Natural killer cell treated with Interleukin-12 subunit alpha and Interleukin-12 subunit beta and Interleukin-15 and Interleukin-18, amount 100 ng/mL, for 72 hours (primary cell): ENCODE data around the gene RTL10. TPM values are rescaled to one million over a fixed set of nuclear protein-coding genes. Genes with fewer than 3 reads are reported as not detected.

ENCODE experiments used
- ATAC-seq, 2 donors: fragments of 150-1000 bp; cut with Tn5 transposase in 1 of 2; sonication (Bioruptor Pico), chemical (Tn5 transposase) in 1 of 2; 2 replicates each; pipeline ENCODE4 v1.10.0; 2021
- DNase-seq: peaks from one replicate; pipeline ENCODE4 v3.0.0; 2022; ENCODE audit warnings: low spot score
- H3K27ac Mint-ChIP-seq, 2 donors: 1 replicate in 1 of 2; 2 replicates in 1 of 2; pipeline ENCODE4 v1.8.0; 2022; ENCODE audit warnings: mixed read lengths in 2 of 2, mild to moderate bottlenecking in 1 of 2, moderate library complexity in 1 of 2
- H3K27me3 Mint-ChIP-seq, 2 donors: 1 replicate in 1 of 2; 2 replicates in 1 of 2; pipeline ENCODE4 v1.8.0; 2022; ENCODE audit warnings: mixed read lengths in 2 of 2
- H3K36me3 Mint-ChIP-seq: one replicate; pipeline ENCODE4 v1.8.0; 2022; ENCODE audit warnings: mixed read lengths
- H3K4me1 Mint-ChIP-seq, 2 donors: 1 replicate in 1 of 2; 2 replicates in 1 of 2; pipeline ENCODE4 v1.8.0; 2022; ENCODE audit warnings: low read depth in 2 of 2, mixed read lengths in 2 of 2, mild to moderate bottlenecking in 1 of 2
- H3K4me3 Mint-ChIP-seq: one replicate; pipeline ENCODE4 v1.8.0; 2022; ENCODE audit warnings: mixed read lengths
- H3K9me3 Mint-ChIP-seq: 2 replicates; pipeline ENCODE4 v1.8.0; 2022; ENCODE audit warnings: mixed read lengths
- total RNA-seq, 2 donors: library from RNA; stranded (reverse); gene quantifications; one replicate each; pipeline ENCODE4 v1.2.3, GENCODE V29; 2022

RTL10 gene
- total RNA-seq, 2 donors from 2014 or later = 11.2 to 26.3 TPM

DNA sequence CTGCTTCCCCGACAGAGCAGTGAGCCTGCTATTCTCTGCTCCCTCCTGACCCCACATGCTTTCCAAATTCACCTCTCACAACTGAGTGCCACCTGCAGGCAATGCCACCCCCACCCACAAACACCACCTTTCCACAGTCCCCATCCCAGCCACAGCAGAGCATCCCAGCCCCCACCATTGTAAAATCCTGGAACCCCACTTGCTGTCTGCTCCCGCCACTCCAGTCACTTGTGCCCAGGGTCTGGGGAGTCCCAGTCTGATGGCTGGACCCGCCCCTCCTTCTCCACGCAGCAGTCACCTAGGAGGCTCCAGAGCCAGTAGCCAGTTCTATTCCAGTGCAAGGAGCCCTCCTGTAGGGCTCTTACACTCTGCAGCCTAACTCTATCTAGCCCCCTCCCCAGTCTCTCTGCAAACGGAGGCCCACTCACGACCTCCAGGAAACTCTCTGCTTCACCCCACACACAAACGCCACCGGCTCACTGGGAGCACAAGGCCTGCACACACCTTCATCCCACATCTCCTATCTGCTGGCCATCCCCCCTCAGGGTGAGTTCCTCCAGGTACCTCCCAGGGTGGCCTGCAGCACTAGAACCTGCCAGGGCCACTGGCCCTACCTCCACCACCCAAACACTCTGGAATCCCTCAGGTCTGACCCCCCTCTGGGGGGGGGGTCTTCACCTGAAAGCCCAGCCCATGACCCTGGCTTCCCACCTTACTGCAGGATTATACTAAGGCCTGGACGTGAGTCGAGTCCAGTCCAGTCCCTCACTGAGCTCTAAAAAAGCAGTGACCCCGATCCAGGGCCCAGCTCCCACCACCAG, 1.4 kb downstream of the RTL10 start:
- DNase-seq (no peak), ATAC-seq (no peak)
- no peaks in the 10 kb centered on the region for H3K36me3 Mint-ChIP-seq
- H3K27me3 Mint-ChIP-seq = no peaks in the 10 kb centered on the region
- peak overlapping the region; percentile 97 for H3K4me3 Mint-ChIP-seq
- H3K9me3 Mint-ChIP-seq = no peaks in the 10 kb centered on the region
- peaks cover 28 to 31% of the 10 kb centered on the region in 2 donors for H3K4me1 Mint-ChIP-seq
- H3K27ac Mint-ChIP-seq = peak overlapping the region in 1 of 2 donors; percentile 89

DNA sequence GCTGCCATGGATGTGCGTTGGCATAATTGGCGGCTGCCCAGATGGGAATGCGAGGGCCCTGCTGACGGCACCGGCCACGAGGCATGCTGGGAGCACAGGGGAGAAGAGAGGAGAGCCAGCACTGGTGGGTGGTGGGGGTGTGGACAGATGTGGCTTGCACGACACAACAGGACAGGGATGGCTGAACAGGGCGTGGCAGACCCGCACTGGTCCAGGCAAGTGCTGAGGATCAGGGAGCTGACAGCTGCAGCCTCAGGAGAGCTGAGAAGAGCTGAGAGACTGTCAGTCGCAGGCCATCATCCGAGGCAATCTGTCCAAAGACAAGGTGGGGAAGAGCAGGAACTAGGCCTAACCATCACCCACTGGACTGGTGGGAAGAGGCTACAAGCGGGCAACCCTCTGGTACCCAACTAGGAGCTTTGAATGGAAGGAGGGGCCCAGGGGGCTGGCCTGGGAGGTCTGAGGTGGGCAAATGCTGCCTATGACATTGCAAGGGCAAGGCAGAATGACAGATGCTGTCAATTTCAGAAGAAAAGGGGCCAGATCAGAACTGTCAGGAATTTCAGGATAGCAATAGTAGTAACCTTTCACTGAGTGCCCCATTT, 2.4 kb downstream of the RTL10 start:
- DNase-seq (no peak), ATAC-seq (no peak)
- peak overlapping the region in 1 of 2 donors; percentile 89 for H3K27ac Mint-ChIP-seq
- H3K27me3 Mint-ChIP-seq = no peaks in the 10 kb centered on the region
- H3K9me3 Mint-ChIP-seq = no peaks in the 10 kb centered on the region
- peaks cover 28 to 31% of the 10 kb centered on the region in 2 donors for H3K4me1 Mint-ChIP-seq
- peak overlapping the region; percentile 97 for H3K4me3 Mint-ChIP-seq
- no peaks in the 10 kb centered on the region for H3K36me3 Mint-ChIP-seq

DNA sequence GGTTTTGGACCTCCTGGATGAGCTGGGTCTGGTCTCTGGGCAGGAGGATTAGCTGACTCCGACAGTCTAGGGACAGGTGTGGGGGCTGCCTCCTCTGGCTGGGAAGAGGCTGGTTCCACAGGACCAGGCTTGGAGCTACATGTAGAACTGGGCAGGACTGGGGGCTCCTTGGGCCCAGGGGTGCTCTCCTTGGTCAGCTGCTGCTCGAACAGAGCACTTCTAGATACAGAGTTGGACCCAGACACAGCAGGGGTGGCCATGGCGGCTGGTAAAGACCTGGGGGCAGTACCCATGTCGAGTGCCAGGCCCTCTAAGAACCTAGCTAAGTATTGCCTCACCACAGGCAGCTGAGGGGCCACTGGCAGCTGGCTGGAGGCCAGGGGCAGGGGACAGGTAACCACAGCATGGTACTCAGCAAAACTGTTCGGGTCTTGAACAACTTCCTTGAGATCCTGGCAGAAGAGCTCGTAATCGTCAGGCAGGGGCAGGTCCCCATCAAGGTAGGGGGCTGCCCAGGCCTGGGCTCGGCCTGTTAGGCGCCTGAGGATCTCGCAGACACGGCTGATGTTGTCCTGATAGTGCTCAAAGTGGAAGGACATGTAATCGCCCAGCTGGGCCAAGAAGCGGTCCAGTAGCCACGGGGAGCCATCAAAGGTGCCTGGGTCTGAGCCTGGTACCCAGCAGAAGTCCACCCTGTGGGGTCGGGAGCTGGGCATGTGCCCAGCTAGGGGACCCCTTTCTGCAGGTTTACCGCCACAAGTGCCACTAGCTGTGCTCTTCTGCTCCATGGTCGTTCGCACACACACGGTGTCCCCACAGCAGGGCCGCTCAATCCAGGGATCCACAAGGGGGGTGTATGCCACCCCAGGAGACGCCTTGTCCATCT, 3.1 kb downstream of the RTL10 start:
- H3K4me3 Mint-ChIP-seq = peak overlapping the region; percentile 97

DNA sequence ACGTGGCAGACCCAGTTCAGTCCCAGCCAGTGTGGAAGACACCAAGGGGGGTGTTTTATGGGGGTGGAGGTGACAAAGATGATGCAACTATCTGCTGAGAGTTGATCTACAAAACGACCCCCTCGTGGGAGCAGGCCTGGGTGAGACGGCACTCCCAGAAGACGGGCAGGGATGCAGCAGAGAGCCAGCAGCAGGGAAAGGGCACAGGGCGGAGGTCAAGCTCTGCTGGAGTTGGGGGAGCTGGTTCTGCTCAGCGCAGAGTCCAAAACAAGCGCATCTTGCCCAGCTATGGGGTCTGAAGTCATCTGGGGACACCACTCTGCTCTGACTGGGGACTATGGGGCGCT, 3.9 kb downstream of the RTL10 start:
- ATAC-seq = no peak
- no peak for DNase-seq
- H3K27ac Mint-ChIP-seq = no peak overlapping the region
- H3K36me3 Mint-ChIP-seq = no peaks in the 10 kb centered on the region
- H3K4me3 Mint-ChIP-seq = no peak overlapping the region
- no peaks in the 10 kb centered on the region for H3K27me3 Mint-ChIP-seq
- H3K9me3 Mint-ChIP-seq = no peaks in the 10 kb centered on the region
- peaks cover 26% of the 10 kb centered on the region in 2 donors for H3K4me1 Mint-ChIP-seq

More for the DNA sequence above, 3.1 kb downstream of the RTL10 start:
- Mint-ChIP-seq H3K27me3 (no peaks in the 10 kb centered on the region), H3K4me1 (peaks cover 28 to 31% of the 10 kb centered on the region in 2 donors), H3K9me3 (no peaks in the 10 kb centered on the region), H3K36me3 (no peaks in the 10 kb centered on the region), H3K27ac (no peak overlapping the region)
- no peak for ATAC-seq
- DNase-seq = no peak

DNA sequence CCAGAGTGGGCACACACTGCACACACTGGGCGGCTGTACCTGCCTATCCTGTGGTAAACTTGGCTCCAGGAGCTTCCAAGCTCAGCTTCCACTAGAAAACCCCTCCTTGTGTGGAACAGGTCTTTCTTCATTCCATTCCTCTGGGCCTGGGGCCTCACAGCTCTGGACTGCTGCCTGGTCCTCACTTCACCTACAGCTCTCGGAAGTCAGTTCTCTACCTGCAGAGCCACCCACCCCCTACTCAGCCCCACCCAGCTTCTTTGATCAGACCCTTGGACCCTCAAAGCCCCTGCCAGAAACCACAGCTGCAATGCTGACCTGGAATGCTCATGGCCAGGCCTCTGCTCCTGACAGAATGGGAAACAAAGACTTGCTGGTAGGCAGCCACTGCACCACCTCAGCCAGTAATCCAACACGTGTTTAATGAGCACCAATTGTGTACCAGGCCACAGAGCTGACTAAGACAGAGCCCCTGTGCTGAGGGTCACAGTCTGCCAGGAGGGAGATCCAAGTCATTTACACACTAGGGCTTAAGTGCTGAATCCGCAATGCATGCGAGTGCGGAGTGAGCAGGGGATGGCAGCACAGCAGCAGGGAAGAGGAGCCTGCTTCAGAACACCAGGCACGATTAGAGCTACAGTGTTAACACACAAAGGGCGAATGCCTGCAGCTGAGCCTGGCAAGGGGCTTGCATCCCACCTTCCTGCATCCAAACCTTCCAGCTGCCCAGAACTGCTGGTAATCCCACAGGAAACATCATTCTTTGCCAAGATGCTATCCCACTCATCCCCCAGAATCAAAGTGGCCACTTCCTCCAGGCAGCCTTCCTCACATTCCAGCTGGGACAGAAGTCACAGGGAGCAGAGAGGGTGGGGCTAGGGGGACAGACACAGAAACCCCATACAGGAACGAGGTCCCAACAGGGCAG, 4.6 kb downstream of the RTL10 start:
- Mint-ChIP-seq H3K9me3 (no peaks in the 10 kb centered on the region), H3K4me3 (no peak overlapping the region), H3K27ac (no peak overlapping the region), H3K27me3 (no peaks in the 10 kb centered on the region), H3K4me1 (peaks cover 25 to 28% of the 10 kb centered on the region in 2 donors), H3K36me3 (no peaks in the 10 kb centered on the region)
- DNase-seq = no peak
- no peak for ATAC-seq

DNA sequence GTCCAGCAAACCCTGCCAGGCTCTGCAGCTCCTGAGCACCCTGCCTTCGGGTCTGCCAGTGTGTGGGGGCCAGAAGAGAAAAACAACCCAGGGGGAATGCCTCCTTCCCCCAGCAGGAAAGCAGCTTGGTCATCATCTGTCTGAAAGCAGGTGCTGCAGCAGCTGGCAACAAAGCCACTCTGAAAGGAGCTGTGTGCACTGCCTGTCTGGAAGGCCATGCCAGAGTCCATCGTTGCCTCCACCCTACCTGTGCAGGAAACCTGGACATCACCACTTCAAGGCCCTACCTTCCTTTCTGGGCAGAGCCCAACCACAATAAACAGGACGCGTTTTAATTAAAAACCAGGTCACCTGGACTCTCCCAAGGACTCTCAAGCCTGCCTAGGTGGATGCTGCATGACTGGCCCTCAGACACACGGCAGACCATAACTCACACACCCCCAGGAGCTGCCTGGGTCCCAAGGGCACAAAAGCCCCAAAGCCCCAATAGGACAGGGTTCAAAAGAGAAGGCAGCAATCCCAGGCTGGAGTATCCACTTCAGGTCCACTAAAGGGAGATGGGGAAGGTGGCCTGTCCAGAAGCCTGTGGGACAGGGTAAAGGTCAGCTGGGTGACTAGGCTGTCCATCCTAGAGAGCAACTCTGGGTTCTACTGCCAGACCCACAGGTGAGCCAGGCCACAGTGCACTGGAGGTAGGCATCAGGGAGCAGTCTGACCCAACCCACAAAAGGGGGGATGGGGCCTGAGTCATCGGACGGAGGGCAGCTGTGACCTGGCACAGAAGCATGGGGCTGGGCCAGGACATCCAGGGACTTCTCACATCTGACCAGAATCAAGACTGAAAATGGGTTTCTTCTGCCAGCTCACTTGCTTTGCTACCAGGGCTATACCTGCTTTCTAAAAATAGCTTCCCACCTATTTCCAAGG, 6.1 kb downstream of the RTL10 start:
- no peak overlapping the region for H3K4me3 Mint-ChIP-seq
- DNase-seq (no peak), ATAC-seq (no peak)
- no peaks in the 10 kb centered on the region for H3K9me3 Mint-ChIP-seq
- H3K27me3 Mint-ChIP-seq = no peaks in the 10 kb centered on the region
- no peak overlapping the region for H3K27ac Mint-ChIP-seq
- H3K4me1 Mint-ChIP-seq = peaks cover 18 to 24% of the 10 kb centered on the region in 2 donors
- H3K36me3 Mint-ChIP-seq = no peaks in the 10 kb centered on the region

DNA sequence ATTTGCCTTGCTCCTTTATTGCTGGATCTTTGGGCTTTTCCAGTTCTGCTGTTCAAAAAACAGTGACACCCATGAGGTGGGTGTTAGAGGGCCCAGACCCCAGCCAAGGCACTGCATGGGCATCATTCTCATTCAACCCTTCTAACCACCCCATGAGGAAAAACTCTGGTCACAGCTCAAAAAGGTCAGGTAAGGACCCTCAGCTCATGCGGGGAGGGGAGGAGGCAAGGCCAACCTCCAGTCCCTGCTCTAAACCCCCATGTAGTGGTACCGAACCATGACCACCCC, 7.4 kb downstream of the RTL10 start:
- H3K27ac Mint-ChIP-seq = no peak overlapping the region
- H3K27me3 Mint-ChIP-seq = no peaks in the 10 kb centered on the region
- no peaks in the 10 kb centered on the region for H3K9me3 Mint-ChIP-seq

DNA sequence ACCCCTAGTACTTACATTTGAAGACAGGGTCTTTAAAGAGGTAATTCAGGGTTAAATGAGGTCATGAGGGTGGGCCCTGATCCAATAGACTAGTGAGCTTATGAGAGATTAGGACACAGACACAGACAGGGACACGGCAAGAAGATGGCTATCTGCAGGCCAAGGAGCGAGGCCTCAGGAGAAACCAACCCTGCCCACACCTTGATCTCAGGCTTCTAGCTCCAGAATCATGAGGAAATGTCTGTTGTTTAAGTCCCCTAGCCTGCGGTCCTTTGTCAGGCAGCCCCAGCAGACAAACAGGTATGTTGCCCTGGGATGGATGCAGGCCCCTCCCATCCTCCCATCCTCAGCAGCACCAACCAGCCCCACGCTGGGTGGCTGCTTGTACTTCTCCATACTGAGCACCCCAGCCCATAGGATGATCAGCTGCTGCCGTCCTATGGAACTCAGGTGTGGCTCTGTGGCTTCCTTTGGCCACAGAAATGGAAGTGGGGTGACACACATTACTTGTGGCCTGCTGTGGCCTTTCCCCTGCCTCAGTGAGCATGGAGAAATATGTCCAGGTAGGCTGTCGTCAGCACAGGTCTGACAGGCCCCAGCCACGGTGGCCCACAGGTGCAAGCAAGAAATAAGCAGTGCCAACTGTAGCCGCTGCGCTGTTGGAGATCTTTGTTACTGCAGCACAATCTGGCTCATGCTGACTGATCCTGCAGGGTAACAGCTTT, 7.9 kb downstream of the RTL10 start:
- H3K4me3 Mint-ChIP-seq = no peak overlapping the region
- no peaks in the 10 kb centered on the region for H3K36me3 Mint-ChIP-seq
- no peaks in the 10 kb centered on the region for H3K9me3 Mint-ChIP-seq
- DNase-seq = no peak
- no peaks in the 10 kb centered on the region for H3K27me3 Mint-ChIP-seq
- H3K27ac Mint-ChIP-seq = no peak overlapping the region
- H3K4me1 Mint-ChIP-seq = peaks cover under 1 to 7% of the 10 kb centered on the region in 2 donors
- no peak for ATAC-seq

More for the DNA sequence above, 7.4 kb downstream of the RTL10 start:
- peaks cover 5 to 12% of the 10 kb centered on the region in 2 donors for H3K4me1 Mint-ChIP-seq
- H3K36me3 Mint-ChIP-seq = no peaks in the 10 kb centered on the region
- DNase-seq = no peak
- no peak overlapping the region for H3K4me3 Mint-ChIP-seq
- ATAC-seq = no peak

DNA sequence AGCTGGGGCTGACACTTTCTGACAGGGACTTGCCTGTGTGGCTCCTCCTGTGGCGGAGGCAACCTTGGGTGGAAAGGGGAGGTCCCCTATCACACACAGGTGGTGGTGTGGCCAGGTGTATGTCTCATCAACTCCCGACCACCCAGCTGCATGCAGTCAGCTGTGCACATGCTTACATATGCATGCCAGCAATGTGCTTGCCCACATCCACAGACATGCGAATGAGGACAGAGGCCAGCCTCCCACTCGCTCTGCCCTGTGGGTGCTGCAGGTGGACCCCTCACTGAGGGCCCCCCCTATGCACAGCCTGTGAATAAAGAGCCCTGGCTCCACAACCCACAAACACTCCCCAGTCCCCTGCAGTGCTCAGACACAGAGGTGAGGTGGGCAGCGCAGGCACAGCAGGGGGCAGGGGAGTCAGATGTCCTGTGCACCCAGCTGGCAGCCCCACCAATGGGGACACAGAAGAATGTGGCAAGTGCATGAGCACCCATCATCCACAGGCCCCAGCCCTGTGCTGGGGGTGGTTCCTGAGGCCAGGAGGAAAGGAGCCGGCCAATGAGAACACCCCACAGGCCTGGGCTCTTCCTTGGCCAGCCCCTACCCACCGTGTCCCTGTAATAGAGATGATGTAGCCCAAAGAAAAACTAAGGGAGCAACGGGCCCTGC, 9.5 kb downstream of the RTL10 start:
- ATAC-seq (no peak), DNase-seq (no peak)
- H3K4me3 Mint-ChIP-seq = no peak overlapping the region
- H3K36me3 Mint-ChIP-seq = no peaks in the 10 kb centered on the region
- H3K27me3 Mint-ChIP-seq = no peaks in the 10 kb centered on the region
- H3K9me3 Mint-ChIP-seq = no peaks in the 10 kb centered on the region
- peaks cover 0 to 10% of the 10 kb centered on the region in 2 donors for H3K4me1 Mint-ChIP-seq
- H3K27ac Mint-ChIP-seq = peak overlapping the region in 1 of 2 donors; percentile 41

DNA sequence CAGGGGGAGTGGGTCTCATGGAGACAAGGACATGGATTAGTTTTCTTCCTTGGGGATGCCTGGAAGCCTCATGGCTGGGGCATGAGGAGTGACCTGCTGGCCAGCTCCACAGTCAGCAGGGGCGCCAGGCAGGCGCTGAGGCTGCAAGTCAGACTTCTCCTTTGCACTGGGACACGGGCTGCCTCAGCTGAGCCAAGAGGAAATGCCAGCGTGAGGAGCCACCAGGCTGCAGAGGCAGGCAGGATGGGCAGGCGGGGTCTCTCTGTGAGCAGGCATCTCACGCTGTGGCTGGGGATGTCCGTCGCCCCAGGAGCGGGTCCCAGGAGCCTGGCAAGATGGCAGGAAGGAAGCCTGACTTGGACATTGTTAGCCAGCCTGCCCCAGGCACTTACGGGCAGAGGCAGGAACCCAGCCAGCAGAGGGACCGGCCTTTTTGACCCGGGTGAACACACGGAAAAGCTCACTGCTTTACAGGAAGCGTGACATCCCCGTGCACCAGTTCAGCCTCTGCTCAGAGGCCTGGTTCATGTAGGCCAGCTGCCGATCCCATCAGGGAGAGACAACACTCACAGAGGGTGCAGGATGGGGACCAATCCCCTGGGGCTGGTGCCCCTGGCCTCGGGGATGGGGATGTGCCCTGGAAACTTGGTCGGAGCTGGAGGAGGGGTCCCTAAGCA, 10.2 kb downstream of the RTL10 start:
- Mint-ChIP-seq H3K27me3 (no peaks in the 10 kb centered on the region), H3K36me3 (no peaks in the 10 kb centered on the region), H3K4me1 (peaks cover 0 to 11% of the 10 kb centered on the region in 2 donors), H3K9me3 (no peaks in the 10 kb centered on the region), H3K4me3 (no peak overlapping the region), H3K27ac (no peak overlapping the region)
- ATAC-seq = peak in 1 of 2 donors; percentile 26
- DNase-seq = no peak

DNA sequence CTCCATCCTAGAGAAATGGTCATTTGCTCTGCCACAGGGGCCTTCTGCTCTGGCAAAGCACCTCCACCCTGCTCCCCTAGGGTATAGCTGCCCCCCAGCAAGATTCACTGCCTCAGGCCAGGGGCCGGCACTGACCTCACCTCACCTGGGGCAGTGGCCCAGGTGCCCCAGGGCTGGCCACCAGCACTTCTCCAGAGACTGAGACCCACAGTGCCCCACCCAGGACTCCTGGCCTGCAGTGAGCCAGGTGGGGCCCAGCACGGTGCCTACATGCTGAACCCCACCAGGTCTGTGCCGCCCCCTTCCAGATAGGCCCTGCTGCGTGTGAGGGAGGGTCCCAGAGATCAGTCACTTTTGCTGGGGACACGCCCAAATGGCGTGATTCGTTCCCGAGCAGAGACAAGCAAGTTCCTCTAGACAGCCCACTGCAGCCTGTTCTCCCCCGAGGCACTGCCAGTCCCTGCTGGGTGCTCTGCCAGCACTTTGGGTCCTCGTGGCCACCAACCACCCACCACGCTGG, 10.8 kb downstream of the RTL10 start:
- DNase-seq = no peak
- Mint-ChIP-seq H3K4me1 (peaks cover 0 to 12% of the 10 kb centered on the region in 2 donors), H3K4me3 (no peak overlapping the region), H3K27me3 (no peaks in the 10 kb centered on the region), H3K9me3 (no peaks in the 10 kb centered on the region), H3K36me3 (no peaks in the 10 kb centered on the region), H3K27ac (no peak overlapping the region)
- ATAC-seq = peak in 1 of 2 donors; percentile 3
